Central memory CD4-positive, alpha-beta T cell (primary cell): ENCODE results near the gene SOX9.
"Not testable (repeated sequence)": the region's sequence is repeated elsewhere in the genome, so short reads cannot be mapped to it uniquely, and the experiment has no call there.

Experiments used
- DNase-seq: peaks from one replicate; pipeline ENCODE4 v3.0.0; 2022

SOX9 gene

GRCh38 chr17:72111336-72111923, 9.4 kb upstream of the SOX9 start:
- DNase-seq: no peak

- not testable (repeated sequence) for DNase-seq
Measured at GRCh38 chr17:72111926-72112325, 8.9 kb upstream of the SOX9 start.

- no peak for DNase-seq
Measured at GRCh38 chr17:72113751-72114150, 7.1 kb upstream of the SOX9 start.

- DNase-seq: no peak
Measured at GRCh38 chr17:72115781-72116525, 4.9 kb upstream of the SOX9 start.

GRCh38 chr17:72116661-72117521, 3.9 kb upstream of the SOX9 start:
- DNase-seq: no peak

- DNase-seq: no peak
Measured at GRCh38 chr17:72117535-72118334, 3.1 kb upstream of the SOX9 start.

DNA sequence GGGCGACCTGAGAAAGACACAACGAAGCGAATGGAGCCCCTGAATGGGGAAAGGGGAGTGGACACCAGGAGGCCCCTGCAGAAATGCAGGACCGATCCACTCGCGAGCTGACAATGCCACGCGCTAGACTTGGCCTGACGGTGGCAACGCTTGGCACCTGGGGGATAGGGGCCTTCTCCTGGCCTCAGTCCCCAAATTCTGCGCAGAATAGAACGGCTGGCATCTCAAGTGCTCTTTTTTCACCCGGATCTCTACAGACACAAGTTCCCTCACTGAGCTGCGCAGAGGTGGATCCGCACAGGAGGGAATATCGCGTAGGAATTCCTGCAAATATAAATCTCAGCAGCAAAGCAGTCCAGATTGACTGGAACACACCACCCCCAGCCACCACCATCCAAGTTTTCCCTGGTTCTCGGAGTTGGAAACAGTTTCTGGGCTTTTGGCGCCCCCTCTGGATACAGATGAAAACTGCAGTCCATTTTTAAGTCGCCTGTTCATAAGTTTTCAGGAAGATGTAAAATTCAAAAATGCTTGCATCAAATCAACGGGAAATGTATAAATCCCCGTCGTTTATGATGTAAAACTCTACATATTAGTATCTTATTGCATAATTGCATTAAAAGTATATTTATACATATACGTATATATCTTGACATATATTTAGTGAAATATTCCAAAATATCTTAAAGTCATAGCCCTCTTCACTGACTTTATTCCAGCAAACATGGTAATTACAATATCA, 2.3 kb upstream of the SOX9 start:
- DNase-seq: peak; percentile 5

GRCh38 chr17:72119077-72119872, 1.5 kb upstream of the SOX9 start:
- no peak for DNase-seq

DNA sequence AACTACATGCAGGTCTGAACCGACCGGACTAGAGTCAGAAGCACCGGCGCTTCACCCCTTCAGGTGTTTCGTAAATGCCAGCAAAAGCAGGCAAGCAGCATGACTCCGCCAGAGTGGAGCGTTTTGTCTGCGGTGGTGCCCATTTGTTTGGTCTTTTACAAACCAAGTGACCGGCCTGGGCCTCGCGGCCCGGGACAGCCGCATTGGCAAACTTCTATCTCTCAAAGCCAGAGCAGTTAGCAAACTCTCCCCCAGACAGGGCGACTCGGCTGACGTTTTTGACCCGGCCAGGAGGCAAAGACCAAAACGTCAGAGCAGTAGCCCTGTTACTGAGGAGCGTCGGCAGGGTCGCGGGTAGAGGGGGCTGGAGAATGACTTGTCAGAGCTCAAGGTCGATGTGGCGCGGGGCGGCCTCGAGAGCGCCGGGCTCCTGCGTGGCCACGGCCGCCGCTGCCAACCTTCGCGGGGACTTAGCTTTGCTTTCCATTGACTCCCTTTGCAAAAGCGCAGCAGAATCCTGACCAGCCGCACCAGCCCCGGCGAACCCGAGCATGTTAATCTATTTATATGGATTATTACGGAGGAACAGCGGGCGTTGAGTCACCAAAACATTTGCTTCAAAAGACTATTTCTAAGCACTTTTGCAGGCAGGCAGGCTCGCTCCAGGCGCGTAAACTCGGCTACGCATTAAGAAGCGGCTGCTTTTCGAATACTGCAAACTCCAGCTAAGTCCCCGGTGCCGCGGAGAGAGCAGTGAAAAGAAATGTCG, 763 bp upstream of the SOX9 start:
- no peak for DNase-seq

GRCh38 chr17:72121164-72122009, 567 bp downstream of the SOX9 start:
- DNase-seq: no peak

DNA sequence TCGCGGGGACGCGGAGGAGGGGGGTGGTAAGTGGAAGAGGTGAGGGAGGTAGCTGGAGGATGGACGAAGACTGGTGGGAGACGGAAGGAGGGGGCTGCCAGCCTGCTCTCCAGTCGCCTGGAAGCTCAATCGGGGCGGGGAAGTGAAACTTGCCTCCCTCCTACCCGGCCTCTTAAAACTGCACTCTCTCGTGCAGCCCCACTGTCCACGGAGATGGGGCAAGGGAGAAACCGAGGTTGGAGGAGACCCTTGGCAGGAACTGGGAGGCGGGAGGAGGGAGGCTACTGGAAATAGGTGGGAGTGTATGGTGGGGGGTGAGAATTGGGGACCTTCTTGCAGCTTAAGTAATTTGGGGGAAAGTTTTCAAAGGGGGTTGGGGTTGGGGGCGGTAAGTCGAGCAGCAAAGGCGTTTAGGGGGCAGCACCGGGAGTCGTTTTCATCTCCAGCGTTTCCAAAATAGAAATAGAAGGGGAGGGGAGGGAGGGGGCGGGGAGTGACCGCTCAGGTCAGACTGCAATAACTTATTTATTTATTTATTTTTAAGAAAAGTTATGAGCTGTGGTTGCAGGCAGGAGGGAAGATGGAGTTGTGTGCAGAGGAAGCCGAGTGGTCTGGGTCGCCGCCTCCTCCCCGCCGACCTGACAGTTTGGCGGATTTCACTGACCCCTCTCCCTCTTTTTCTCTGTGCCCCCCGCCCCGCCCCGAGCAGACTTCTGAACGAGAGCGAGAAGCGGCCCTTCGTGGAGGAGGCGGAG, 1.4 kb downstream of the SOX9 start:
- DNase-seq: no peak

DNA sequence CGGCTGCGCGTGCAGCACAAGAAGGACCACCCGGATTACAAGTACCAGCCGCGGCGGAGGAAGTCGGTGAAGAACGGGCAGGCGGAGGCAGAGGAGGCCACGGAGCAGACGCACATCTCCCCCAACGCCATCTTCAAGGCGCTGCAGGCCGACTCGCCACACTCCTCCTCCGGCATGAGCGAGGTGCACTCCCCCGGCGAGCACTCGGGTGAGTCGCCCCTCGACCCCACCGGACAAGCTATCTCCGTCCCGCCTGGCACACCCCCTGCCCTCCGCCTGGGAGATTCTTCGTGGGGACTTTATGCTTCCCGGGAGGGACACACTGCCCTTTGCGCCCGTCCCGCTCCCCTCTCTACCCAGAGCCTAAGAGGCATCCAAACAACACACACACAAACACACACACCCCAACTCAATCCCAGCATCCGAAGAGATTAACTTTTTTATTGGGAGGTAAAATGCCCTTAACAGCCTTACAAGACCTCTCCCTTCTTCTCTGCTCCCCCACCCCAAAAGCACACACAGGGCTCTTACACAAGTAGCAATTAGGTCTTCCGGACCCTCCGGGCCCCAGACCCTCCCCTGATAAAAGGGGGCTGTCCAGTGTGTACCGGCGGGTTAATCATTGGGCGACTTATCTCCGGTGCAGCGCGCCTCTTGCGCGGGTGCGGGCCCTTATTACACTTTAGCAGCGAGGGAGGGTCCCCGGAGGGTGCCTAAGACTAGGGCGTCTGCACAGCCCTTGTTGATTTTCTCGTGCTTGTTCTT, 2.1 kb downstream of the SOX9 start:
- DNase-seq: no peak

- no peak for DNase-seq
Measured at GRCh38 chr17:72123530-72124437, 3.0 kb downstream of the SOX9 start.

GRCh38 chr17:72124438-72124775, 3.6 kb downstream of the SOX9 start:
- no peak for DNase-seq

DNA sequence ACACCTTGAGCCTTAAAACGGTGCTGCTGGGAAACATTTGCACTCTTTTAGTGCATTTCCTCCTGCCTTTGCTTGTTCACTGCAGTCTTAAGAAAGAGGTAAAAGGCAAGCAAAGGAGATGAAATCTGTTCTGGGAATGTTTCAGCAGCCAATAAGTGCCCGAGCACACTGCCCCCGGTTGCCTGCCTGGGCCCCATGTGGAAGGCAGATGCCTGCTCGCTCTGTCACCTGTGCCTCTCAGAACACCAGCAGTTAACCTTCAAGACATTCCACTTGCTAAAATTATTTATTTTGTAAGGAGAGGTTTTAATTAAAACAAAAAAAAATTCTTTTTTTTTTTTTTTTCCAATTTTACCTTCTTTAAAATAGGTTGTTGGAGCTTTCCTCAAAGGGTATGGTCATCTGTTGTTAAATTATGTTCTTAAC, 4.4 kb downstream of the SOX9 start:
- no peak for DNase-seq

- no peak for DNase-seq
Measured at GRCh38 chr17:72125742-72126141, 4.9 kb downstream of the SOX9 start.
